Activated CD4-positive, CD25-positive, alpha-beta regulatory T cell treated with anti-CD3 and anti-CD28 coated beads, Interleukin-2, amount 50 U/mL, for 16 hours (primary cell): ENCODE results near the gene BFAR.
"Not testable (repeated sequence)": the region's sequence is repeated elsewhere in the genome, so short reads cannot be mapped to it uniquely, and the experiment has no call there.

Experiments used
- DNase-seq: peaks from one replicate; pipeline ENCODE4 v3.0.0-alpha.2; 2020; ENCODE audit warnings: low read depth, low spot score

The BFAR gene

GRCh38 chr16:14685870-14686793 is 53.4 kb downstream of the BFAR start:
- DNase-seq: not testable (repeated sequence)

GRCh38 chr16:14694129-14694528 is 61.4 kb downstream of the BFAR start, which contains the start of gene PLA2G10:
PLA2G10 (minus strand) TSS chr16:14694308; CDS start chr16:14694229, 79 bp downstream.
- not testable (repeated sequence) for DNase-seq

GRCh38 chr16:14701859-14702258 is 69.1 kb downstream of the BFAR start:
- not testable (repeated sequence) for DNase-seq

- DNase-seq: not testable (repeated sequence)
These were observed 69.9 kb downstream of the BFAR start for GRCh38 chr16:14702672-14703071.

GRCh38 chr16:14703156-14704011 is 70.6 kb downstream of the BFAR start, which contains the start of gene NPIPA3:
NPIPA3 (plus strand) TSS chr16:14703411; CDS start chr16:14708944, 5,533 bp downstream.
- DNase-seq: not testable (repeated sequence)
